WI38 (cell line): Measurements from ENCODE around the gene HNRNPL.
"Not testable (repeated sequence)": the region's sequence is repeated elsewhere in the genome, so short reads cannot be mapped to it uniquely, and the experiment has no call there.

Source experiments
- H3K4me3 ChIP-seq: 2 replicates; pipeline ENCODE4 v1.5.1; 2011; ENCODE audit warnings: low read depth, mild to moderate bottlenecking, control low read depth, low read length
- TF ChIP-seq, protein P1 (sequence below): IDR thresholded peaks from 2 replicates; pipeline ENCODE4 v1.5.1; 2012; ENCODE audit warnings: low read depth, mild to moderate bottlenecking, control low read depth, low read length

Gene HNRNPL

DNA sequence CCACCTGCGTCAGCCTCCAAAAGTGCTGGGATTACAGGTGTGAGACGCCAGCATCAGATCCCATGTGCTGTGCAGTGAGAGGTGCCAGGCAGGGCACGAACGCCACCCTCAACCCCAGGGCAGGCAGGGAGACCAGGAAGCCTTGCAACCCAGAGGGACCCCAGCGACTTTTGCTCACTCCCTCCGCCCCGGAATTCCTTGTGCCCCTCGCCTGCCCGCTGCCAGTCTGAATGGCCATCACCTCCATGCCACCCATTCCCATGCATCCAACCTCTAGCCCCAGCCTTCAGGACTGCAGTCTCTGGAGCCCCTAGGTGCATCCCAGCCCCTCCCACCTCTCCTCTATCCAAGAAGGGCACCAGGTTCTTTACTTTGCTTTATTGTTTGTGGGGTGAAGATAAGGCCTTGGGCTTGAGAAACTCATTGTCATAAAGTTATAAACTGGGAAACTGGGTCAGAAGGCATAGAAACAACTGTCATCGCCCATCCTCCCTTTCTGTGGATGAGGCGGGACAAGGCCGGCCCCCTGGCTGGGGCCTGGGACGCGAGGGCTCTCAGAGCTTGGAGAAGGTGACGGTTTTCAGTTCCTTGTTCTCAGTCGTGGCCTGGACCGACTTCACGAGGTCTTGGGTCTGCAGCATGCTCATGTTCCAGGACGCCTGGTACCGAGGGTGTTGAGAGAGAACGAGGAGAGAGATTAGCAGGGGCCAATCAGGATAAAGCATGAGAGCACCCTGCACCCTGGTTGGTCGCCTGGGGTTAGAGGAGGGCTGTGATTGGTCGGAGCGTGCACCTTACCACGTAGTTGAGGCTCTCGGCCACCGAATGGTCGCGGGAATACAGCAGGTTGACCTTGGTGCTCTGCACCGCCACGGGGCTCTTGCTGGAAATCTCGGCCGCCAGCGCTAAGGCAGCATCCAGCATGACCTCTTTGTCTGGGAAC is 34.5 kb downstream of the HNRNPL start:
- TF ChIP-seq, protein P1, sequence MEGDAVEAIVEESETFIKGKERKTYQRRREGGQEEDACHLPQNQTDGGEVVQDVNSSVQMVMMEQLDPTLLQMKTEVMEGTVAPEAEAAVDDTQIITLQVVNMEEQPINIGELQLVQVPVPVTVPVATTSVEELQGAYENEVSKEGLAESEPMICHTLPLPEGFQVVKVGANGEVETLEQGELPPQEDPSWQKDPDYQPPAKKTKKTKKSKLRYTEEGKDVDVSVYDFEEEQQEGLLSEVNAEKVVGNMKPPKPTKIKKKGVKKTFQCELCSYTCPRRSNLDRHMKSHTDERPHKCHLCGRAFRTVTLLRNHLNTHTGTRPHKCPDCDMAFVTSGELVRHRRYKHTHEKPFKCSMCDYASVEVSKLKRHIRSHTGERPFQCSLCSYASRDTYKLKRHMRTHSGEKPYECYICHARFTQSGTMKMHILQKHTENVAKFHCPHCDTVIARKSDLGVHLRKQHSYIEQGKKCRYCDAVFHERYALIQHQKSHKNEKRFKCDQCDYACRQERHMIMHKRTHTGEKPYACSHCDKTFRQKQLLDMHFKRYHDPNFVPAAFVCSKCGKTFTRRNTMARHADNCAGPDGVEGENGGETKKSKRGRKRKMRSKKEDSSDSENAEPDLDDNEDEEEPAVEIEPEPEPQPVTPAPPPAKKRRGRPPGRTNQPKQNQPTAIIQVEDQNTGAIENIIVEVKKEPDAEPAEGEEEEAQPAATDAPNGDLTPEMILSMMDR: no peak

DNA sequence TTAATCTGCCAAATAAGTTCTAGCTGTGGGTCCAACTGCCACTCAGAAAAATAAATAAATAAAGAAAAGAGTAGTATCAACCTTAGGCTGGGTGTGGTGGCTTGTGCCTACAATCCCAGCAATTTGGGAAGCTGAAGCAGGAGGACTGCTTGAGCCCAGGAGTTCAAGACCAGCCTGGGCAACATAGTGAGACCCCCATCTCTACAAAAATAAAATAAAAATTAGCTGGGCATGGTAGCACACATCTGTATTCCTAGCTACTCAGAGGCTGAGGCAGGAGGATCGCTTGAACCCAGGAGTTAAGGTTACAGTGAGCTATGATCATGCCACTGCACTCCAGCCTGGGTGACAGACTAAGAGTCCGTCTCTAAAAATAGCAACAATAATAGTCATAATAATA is 35.9 kb downstream of the HNRNPL start:
- H3K4me3 ChIP-seq: not testable (repeated sequence)

More for the DNA sequence above, 34.5 kb downstream of the HNRNPL start:
- no peak overlapping the region for H3K4me3 ChIP-seq

DNA sequence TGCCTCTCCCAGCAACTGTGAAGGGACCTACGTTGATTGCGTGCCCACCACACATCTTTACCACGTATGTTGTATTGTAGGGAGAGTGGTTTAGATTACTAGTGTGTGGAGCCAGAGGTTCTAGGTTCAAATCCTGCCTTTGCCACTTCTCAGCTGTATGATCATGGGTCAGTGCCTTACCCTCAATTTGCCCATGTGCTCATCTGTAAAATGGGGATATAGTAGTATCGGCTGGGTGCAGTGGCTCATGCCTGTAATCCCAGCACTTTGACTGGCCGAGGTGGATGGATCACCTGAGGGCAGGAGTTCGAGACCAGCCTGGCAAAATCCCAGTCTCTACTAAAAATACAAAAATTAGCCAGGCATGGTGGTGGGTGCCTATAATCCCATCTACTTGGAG is 36.5 kb downstream of the HNRNPL start:
- H3K4me3 ChIP-seq: no peak overlapping the region
- TF ChIP-seq, protein P1: no peak

GRCh38 chr19:38812841-38813320 is 36.9 kb downstream of the HNRNPL start, which contains the start of gene LGALS4:
Gene LGALS4 (minus strand): TSS chr19:38812945. CDS start chr19:38812886, 59 bp downstream.
- TF ChIP-seq, protein P1: no peak
- H3K4me3 ChIP-seq: no peak within 1 kb of the TSS

DNA sequence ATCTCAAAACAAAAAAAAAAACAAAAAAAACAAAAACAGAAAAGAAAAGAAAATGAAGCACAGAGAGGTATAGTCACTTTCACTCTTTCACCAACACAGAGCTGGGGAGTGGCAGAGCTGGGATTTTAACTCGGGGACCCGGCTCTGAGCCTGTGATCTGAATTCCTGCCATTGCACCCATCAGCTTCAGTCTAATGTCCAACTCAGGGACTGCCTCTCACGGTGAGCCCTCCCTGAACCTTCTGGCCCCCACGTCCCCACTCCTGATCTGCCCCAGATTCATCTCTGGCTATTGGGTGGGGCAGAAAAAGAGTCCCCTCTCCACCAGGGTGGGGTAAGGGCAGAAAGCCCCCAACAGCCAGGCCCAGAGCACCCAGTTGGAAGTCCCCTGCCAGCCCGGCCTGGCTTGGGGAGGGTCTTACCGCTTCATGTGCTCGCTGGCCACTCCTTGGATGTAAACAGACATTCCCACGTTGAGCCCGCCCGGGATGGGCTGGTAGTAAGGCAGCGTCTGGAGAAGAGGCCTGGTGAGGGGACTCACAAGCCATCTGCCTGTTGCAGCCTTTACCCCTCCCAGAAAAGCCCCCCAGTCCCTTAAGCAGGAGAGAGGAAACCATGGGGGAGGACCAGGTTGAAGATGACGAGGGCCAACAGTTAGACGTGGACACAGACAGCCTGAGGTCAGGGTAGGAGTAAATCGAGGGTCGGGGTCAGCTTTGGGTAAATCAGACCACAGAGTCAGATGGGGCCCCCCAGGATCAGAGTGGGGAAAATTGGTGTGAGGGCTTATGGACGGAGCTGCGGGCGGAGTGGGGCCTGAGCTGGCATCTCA is 37.6 kb downstream of the HNRNPL start:
- H3K4me3 ChIP-seq: no peak overlapping the region
- TF ChIP-seq, protein P1: no peak

- H3K4me3 ChIP-seq: no peak overlapping the region
Measured at GRCh38 chr19:38809592-38810252, 40.1 kb downstream of the HNRNPL start.

GRCh38 chr19:38808741-38809140 is 41.0 kb downstream of the HNRNPL start:
- TF ChIP-seq, protein P1: no peak
- no peak overlapping the region for H3K4me3 ChIP-seq

More at GRCh38 chr19:38809592-38810252, 40.1 kb downstream of the HNRNPL start:
- TF ChIP-seq, protein P1: no peak

DNA sequence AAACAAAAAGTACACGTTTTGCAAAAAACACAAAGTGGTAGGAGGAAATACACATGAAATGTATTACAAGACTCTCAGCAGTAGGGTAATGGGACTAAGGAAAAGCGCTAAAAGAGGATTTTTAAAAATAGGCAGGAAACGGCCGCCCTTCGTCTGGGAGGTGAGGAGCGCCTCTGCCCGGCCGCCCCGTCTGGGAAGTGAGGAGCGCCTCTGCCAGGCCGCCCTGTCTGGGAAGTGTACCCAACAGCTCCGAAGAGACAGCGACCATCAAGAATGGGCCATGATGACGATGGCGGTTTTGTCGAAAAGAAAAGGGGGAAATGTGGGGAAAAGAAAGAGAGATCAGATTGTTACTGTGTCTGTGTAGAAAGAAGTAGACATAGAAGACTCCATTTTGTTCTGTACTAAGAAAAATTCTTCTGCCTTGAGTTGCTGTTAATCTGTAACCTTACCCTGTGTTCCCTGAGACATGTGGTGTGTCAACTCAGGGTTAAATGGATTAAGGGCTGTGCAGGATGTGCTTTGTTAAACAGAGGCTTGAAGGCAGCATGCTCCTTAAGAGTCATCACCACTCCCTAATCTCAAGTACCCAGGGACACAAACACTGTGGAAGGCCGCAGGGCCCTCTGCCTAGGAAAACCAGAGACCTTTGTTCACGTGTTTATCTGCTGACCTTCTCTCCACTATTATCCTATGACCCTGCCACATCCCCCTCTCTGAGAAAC is 42.2 kb downstream of the HNRNPL start:
- not testable (repeated sequence) for H3K4me3 ChIP-seq
